ENCODE results near the gene SLC22A3. TPM values are rescaled to one million over a fixed set of nuclear protein-coding genes. Genes with fewer than 3 reads are reported as not detected.
A peak's percentile ranks its signal among the peaks of the same experiment; 100 is the strongest.

The SLC22A3 gene
- total and polyA plus RNA-seq, 2 donors, result 9.1 to 11.0 TPM

DNA sequence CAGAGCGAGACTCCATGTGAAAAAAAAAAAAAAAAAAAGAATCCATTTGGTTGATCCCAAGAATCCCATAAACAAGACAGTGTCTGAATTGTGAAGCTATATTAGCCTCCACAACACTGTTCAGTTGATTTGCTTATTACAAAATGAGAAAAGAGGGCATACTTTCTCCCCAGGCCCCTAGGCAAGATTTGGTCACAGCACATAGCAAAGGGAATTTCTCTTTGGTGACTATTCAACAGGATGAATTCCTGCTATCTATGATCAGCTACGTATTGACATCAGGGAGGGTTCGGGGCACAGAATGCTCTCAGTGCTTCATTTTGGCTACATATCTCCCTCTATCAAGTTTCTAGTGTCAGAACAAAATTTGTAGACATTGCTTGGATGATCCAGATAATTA lies 20.2 kb upstream of the SLC22A3 start:
- no peaks in the 10 kb centered on the region for H3K4me1 ChIP-seq (ENCODE audit: insufficient read depth)
- 90% methylated on average over 3 of the region's 3 CpGs for WGBS
- H3K36me3 ChIP-seq (ENCODE audit: insufficient read depth), result no peaks in the 10 kb centered on the region
- no peak for DNase-seq (ENCODE audit: extremely low spot score)
- no peak overlapping the region for H3K27ac ChIP-seq (ENCODE audit: low read depth)
- H3K4me3 ChIP-seq (ENCODE audit: low read depth, low read length), result no peak overlapping the region

DNA sequence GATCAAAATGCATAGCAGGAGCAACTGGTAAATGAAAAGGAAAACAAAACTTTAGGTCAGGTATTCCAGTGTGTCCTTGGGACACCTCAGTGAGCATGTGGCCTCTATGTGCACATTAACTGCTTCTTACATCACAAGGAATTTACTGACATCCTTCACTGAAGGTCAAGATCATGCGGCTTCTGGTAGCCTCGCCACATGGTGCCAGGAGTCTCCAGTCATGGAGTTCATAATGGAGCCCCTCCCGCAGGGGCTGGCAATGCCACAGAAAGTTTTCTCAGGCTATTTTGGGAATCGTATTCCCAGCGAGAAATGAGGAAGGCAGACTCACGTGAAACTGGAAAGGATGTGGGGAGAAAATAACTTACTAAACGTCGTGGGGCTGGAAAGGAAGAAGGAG lies 19.7 kb upstream of the SLC22A3 start:
- WGBS, result 76% methylated on average over 8 of the region's 8 CpGs
- H3K4me3 ChIP-seq (ENCODE audit: low read depth, low read length), result no peak overlapping the region
- no peak for DNase-seq (ENCODE audit: extremely low spot score)

DNA sequence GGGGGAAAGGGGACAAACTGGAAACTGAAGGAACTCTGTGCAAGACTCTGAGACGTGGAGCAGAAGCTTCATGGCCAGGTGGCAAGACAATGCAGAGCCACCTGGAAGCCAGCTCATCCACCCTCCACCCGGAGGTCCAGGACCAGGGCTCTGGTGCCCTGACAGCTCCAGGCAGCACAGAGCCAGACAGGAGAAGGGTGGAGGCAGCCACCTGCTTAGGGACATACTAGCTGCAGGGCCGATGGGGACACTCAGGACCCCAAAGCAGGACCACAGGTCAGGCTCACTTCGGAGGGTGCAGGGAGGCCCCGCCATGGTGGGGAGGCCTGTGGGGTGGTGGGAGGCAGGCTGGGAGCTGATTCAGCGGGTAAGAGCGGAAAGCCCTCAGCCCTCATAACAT lies 19.0 kb upstream of the SLC22A3 start:
- Histone ChIP-seq H3K4me1 (ENCODE audit: insufficient read depth) (no peaks in the 10 kb centered on the region), H3K27ac (ENCODE audit: low read depth) (no peak overlapping the region), H3K36me3 (ENCODE audit: insufficient read depth) (no peaks in the 10 kb centered on the region), H3K4me3 (ENCODE audit: low read depth, low read length) (no peak overlapping the region)
- no peak for DNase-seq (ENCODE audit: extremely low spot score)
- WGBS, result 76% methylated on average over 7 of the region's 7 CpGs

More for the DNA sequence above, 19.7 kb upstream of the SLC22A3 start:
- Histone ChIP-seq H3K36me3 (ENCODE audit: insufficient read depth) (no peaks in the 10 kb centered on the region), H3K4me1 (ENCODE audit: insufficient read depth) (no peaks in the 10 kb centered on the region), H3K27ac (ENCODE audit: low read depth) (no peak overlapping the region)

DNA sequence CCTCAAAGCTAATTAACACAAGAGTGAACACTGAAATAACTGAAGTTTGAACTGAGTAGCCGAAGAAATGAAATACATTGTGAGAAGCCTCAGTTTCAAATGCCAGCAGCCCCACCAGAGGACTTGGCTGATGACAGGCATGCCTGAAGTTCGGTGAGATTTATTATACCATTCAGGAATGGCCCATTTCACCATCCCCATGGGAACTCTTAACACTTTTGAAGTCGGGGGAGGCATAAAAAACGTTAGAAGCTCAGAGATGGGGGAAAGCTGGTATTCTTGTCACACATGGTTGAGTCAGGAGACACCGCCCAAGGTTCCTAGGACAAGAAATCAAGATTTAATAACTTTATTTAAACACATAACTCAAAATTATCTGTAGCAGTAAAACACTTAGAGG lies 17.6 kb upstream of the SLC22A3 start:
- Histone ChIP-seq H3K36me3 (ENCODE audit: insufficient read depth) (no peaks in the 10 kb centered on the region), H3K4me3 (ENCODE audit: low read depth, low read length) (no peak overlapping the region), H3K4me1 (ENCODE audit: insufficient read depth) (no peaks in the 10 kb centered on the region), H3K27ac (ENCODE audit: low read depth) (no peak overlapping the region)
- DNase-seq (ENCODE audit: extremely low spot score), result no peak
- 52% methylated on average over 5 of the region's 5 CpGs for WGBS

DNA sequence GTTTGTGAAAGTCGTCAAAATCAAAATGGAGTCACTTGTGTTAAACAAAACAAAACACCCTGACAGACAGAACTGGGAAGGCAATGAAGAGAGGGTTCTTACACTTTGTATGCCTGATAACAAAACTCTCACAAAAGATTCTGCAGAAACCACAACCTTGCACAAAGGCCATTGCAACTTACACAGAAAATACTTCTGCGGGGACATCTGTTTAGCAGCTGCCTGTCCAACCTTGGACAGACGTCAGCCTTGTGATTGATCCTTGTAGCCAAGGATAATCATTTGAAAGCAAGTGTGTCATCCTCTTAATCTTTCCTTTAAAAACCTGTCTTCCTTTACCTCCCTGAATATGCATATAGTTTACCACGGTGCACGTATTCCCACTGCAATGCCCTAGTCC lies 17.0 kb upstream of the SLC22A3 start:
- no peak for DNase-seq (ENCODE audit: extremely low spot score)
- Histone ChIP-seq H3K36me3 (ENCODE audit: insufficient read depth) (no peaks in the 10 kb centered on the region), H3K4me1 (ENCODE audit: insufficient read depth) (no peaks in the 10 kb centered on the region), H3K27ac (ENCODE audit: low read depth) (no peak overlapping the region), H3K4me3 (ENCODE audit: low read depth, low read length) (no peak overlapping the region)
- WGBS, result 69% methylated on average over 5 of the region's 5 CpGs

DNA sequence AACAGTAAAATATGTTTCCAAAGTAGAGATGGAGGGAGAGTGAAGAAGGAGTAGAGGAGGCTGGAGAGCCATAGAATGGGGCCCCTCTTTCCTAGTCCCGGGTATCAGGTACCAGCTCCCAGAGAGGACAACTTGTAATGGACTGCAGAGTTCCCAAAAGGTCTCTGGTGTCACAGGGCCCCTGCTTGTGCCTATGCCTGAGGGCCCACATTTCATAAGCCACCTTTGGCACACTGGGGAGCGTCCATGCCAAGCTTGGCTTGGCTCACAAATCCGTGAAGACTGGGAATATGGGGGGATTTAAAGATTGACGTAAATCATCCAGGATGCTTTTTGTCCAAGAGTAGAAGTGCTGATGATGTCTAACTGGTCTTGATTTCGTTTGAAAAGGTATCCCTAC lies 16.4 kb upstream of the SLC22A3 start:
- Histone ChIP-seq H3K27ac (ENCODE audit: low read depth) (no peak overlapping the region), H3K4me3 (ENCODE audit: low read depth, low read length) (no peak overlapping the region), H3K4me1 (ENCODE audit: insufficient read depth) (no peaks in the 10 kb centered on the region), H3K36me3 (ENCODE audit: insufficient read depth) (no peaks in the 10 kb centered on the region)
- WGBS, result 70% methylated on average over 5 of the region's 5 CpGs
- no peak for DNase-seq (ENCODE audit: extremely low spot score)

DNA sequence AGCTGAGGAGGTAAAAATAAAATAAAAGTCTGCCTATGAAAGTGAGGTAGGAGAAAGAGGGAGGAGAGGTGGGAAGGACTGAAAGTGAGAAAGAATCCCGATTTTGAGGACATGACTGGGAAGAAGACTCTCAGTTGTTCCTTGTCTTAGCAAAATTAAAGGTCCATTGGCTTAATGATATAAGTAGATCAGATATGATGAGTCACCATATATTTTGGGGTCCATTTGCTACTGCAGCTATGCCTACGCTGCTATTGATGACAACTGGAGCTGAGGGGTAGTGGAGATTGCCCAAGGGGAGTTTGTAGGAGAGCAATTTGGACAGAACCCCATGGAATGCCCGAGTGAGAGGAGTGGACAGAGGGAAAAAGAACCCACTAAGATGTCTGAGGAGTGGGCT lies 15.1 kb upstream of the SLC22A3 start:
- Histone ChIP-seq H3K36me3 (ENCODE audit: insufficient read depth) (no peaks in the 10 kb centered on the region), H3K27ac (ENCODE audit: low read depth) (no peak overlapping the region), H3K4me1 (ENCODE audit: insufficient read depth) (no peaks in the 10 kb centered on the region), H3K4me3 (ENCODE audit: low read depth, low read length) (no peak overlapping the region)
- no peak for DNase-seq (ENCODE audit: extremely low spot score)
- WGBS, result 78% methylated on average over 3 of the region's 3 CpGs

DNA sequence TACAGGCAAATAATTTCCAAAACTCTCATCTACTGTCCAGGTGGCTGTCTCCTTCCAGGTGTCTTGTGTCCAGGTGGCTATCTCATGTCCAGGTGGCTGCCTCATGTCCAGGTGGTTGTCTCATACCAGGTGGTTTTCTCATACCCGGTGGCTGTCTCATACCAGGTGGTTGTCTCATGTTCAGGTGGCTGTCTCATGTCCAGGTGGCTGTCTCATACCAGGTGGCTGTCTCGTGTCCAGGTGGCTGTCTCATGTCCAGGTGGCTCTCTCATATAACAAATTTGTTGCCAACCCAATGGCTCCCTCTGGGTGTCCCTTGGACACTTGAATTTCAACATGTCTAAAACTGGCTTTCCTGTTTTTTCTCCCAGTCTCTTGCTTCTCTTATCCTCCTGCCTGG lies 14.3 kb upstream of the SLC22A3 start:
- Histone ChIP-seq H3K36me3 (ENCODE audit: insufficient read depth) (no peaks in the 10 kb centered on the region), H3K27ac (ENCODE audit: low read depth) (no peak overlapping the region), H3K4me3 (ENCODE audit: low read depth, low read length) (no peak overlapping the region), H3K4me1 (ENCODE audit: insufficient read depth) (no peaks in the 10 kb centered on the region)
- no peak for DNase-seq (ENCODE audit: extremely low spot score)
- WGBS, result 88% methylated on average over 2 of the region's 2 CpGs

DNA sequence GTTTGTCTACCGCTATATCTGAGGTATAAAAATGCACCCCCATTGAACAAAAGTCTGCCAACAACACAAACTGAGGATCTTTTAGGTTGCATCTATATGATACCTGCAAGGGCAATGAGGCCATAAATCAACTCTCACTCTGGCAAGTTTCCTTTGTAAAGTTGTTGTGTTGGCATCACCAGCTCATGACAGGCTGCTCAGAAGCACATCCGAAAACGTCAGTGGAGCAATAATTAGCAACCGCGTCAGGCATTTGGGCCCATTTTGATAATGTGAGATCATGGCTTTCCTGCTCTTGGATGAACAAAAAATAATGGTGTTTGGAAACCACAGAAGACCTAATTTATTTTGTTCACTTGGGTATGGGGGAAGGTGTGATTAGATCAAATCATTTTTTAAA lies 12.0 kb upstream of the SLC22A3 start:
- WGBS, result 93% methylated on average over 5 of the region's 5 CpGs
- no peaks in the 10 kb centered on the region for H3K36me3 ChIP-seq (ENCODE audit: insufficient read depth)
- no peak overlapping the region for H3K4me3 ChIP-seq (ENCODE audit: low read depth, low read length)
- no peaks in the 10 kb centered on the region for H3K4me1 ChIP-seq (ENCODE audit: insufficient read depth)
- no peak overlapping the region for H3K27ac ChIP-seq (ENCODE audit: low read depth)
- DNase-seq (ENCODE audit: extremely low spot score), result no peak

DNA sequence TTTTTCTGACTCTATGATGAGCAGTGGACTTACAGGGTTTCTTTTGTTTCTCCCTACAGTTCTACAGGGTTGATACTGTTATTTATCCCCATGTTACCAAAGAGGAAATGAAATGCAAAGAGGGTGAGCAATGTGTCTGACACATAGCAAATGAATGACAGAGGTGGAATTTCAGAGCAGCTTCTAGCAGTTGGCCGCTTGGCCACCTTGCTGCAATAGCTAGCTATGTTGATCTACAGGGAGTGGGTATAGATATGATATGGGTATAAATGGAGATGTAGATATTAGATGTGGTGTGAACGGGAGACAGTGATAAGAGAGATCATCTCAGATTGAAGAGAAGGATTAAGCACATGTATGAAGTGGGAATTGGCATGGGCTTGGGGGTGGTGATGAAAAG lies 10.9 kb upstream of the SLC22A3 start:
- 78% methylated on average over 2 of the region's 2 CpGs for WGBS
- no peak for DNase-seq (ENCODE audit: extremely low spot score)
- no peak overlapping the region for H3K27ac ChIP-seq (ENCODE audit: low read depth)
- no peaks in the 10 kb centered on the region for H3K36me3 ChIP-seq (ENCODE audit: insufficient read depth)
- no peaks in the 10 kb centered on the region for H3K4me1 ChIP-seq (ENCODE audit: insufficient read depth)
- H3K4me3 ChIP-seq (ENCODE audit: low read depth, low read length), result no peak overlapping the region

DNA sequence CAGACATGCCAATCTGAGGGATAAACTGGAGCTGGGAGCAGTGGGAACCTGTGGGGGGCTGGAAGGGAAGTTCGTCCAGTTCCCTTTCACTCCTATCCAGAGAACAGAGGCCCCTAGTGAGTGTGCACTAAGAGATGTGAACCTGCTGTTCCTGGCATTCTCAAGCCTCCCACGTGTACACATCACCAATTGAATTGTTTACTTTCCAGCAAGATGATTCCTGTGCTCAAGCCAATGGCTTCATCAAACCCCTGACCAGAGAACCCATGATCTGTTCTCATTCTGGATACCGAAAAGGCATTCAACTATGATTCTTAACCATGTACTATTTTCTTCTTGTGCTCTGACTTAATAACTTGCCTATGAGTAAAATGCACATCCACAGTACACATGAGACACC lies 10.2 kb upstream of the SLC22A3 start:
- DNase-seq (ENCODE audit: extremely low spot score), result no peak
- Histone ChIP-seq H3K4me3 (ENCODE audit: low read depth, low read length) (no peak overlapping the region), H3K4me1 (ENCODE audit: insufficient read depth) (no peaks in the 10 kb centered on the region), H3K36me3 (ENCODE audit: insufficient read depth) (no peaks in the 10 kb centered on the region), H3K27ac (ENCODE audit: low read depth) (no peak overlapping the region)
- 67% methylated on average over 3 of the region's 3 CpGs for WGBS

DNA sequence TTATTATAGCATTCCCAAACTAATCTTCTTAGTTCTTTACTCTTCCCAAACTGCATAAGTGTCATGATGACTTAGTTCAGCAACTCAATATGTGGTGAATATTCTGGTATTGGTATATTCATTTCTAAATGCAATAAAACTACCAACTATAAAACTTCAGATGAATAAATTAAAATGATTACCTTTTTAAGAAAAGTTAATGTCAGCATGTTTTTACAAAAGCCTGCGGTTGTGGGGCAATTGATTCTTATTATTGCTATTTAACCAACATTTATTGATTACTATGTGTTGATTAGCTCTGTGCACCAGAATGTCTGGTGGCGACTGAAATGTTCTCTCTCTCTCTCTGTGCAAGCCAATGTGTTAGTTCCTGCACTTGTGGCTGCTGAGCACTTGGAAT lies 5.0 kb upstream of the SLC22A3 start:
- H3K36me3 ChIP-seq (ENCODE audit: insufficient read depth), result no peaks in the 10 kb centered on the region
- WGBS, result 95% methylated on average over 2 of the region's 2 CpGs
- no peaks in the 10 kb centered on the region for H3K4me1 ChIP-seq (ENCODE audit: insufficient read depth)
- DNase-seq (ENCODE audit: extremely low spot score), result no peak
- H3K4me3 ChIP-seq (ENCODE audit: low read depth, low read length), result no peak overlapping the region
- H3K27ac ChIP-seq (ENCODE audit: low read depth), result no peak overlapping the region

DNA sequence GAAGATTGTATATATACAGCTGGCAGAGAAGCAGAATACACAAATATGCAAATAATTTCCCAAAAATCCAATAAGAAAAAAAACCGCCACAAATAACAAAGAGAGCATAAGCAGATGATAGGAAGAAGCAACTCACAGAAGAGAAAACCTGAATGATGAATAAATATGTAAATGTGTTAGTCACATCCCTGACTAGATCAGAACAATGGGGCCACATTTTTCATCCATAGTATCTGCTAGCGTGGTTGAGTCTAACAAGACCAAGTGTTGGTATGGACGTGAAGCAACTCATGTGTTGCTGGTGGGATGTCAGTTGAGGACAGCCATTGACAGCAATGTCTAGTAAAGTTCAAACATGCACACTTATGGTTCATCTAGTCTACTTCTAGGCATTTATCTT lies 3.9 kb upstream of the SLC22A3 start:
- DNase-seq (ENCODE audit: extremely low spot score), result no peak
- WGBS, result 92% methylated on average over 3 of the region's 3 CpGs
- no peaks in the 10 kb centered on the region for H3K4me1 ChIP-seq (ENCODE audit: insufficient read depth)
- H3K27ac ChIP-seq (ENCODE audit: low read depth), result no peak overlapping the region
- H3K36me3 ChIP-seq (ENCODE audit: insufficient read depth), result no peaks in the 10 kb centered on the region
- H3K4me3 ChIP-seq (ENCODE audit: low read depth, low read length), result no peak overlapping the region

DNA sequence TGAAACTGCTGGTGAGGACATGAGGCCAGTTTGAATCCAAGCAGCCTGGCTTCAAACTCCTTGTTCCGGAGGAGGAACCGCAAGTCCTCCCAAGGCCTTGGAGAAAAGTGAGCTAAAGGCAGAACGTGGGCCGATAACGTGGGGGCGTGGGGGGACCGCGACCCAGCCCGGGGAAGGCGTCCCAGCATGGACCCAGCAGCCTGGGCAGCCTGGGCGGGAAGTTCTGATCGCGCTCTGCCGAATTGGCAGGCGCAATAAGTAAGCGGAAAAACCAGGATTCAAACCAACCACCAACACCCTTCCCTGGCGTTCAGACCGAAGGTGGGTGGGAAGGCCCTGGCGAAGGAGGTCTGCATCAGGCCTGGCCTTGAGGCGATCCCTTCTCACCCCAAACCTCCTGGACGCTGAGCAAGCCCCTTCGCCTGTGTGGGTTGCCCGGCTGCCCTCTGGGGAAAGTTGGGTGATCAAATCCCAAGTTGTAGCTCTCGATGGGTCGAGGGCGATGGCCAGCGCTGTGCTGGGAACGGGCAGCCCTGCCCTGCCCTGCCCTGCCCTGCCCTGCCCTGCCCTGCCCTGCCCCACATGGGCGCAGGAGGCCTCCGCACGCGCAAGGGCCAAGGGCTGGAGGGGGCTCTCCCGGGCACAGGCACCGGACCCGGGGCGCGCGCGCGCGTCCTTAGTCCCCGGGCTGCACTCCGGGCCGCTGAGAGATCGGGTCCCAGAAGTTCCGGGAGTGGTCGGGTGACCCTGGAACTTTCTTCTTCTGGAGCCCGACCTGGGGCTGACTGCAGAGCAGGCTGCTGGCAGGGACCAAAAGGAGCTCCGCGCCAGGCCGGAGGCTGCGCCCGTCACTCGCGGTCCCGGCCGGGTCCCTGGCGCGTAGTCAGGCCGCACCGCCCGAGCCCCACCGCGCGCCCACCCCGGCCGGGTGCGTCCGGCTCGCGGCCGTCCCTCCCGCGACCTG lies 637 bp upstream of the SLC22A3 start:
- WGBS, result 42% methylated on average over 74 of the region's 74 CpGs
- no peaks in the 10 kb centered on the region for H3K4me1 ChIP-seq (ENCODE audit: insufficient read depth)
- H3K36me3 ChIP-seq (ENCODE audit: insufficient read depth), result no peaks in the 10 kb centered on the region
- no peak overlapping the region for H3K27ac ChIP-seq (ENCODE audit: low read depth)
- peak overlapping the region; percentile 52 for H3K4me3 ChIP-seq (ENCODE audit: low read depth, low read length)
- no peak for DNase-seq (ENCODE audit: extremely low spot score)

Measured in urinary bladder (tissue), 4 donors.